ENCODE data around the gene NADSYN1.

NADSYN1 gene

GRCh38 chr11:71466358-71466757 is 13.4 kb downstream of the NADSYN1 start:
- no peaks in the 10 kb centered on the region for H3K9me3 ChIP-seq (ENCODE audit: low read length)
- peaks cover 14% of the 10 kb centered on the region for H3K36me3 ChIP-seq (ENCODE audit: insufficient read depth, low read length)
- H3K9ac ChIP-seq (ENCODE audit: low read length) = no peak overlapping the region
- H3K4me3 ChIP-seq (ENCODE audit: low read depth in 1 of 2, low read length in 2 of 2) = no peak overlapping the region
- H3K27me3 ChIP-seq (ENCODE audit: control insufficient read depth in 1 of 2, insufficient read depth in 2 of 2, low read length in 2 of 2) = no peaks in the 10 kb centered on the region
- H3K27ac ChIP-seq (ENCODE audit: low read depth, low read length) = no peak overlapping the region
- H3K4me1 ChIP-seq (ENCODE audit: insufficient read depth, low read length) = no peaks in the 10 kb centered on the region

DNA sequence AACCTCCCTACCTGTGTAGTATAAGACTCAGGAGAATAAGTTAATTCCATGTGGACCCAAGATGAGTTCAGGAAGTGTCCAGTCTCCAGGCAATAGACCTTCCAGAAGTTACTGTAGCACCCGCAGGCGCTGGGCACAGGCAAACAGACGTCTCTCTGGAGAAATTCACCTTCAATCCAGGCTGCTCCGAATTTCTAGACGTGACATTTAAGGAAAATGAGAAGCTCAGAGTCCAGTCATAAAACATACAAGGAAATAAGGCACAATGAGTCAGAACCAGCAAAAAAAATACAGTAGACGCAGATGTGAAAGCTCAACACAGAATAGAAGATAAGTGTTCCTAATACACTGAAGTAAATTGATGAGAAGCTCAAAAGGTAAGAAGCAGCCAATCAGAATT is 14.2 kb downstream of the NADSYN1 start:
- H3K9me3 ChIP-seq (ENCODE audit: low read length) = no peaks in the 10 kb centered on the region
- H3K36me3 ChIP-seq (ENCODE audit: insufficient read depth, low read length) = peaks cover 9% of the 10 kb centered on the region
- no peaks in the 10 kb centered on the region for H3K27me3 ChIP-seq (ENCODE audit: control insufficient read depth in 1 of 2, insufficient read depth in 2 of 2, low read length in 2 of 2)
- no peak overlapping the region for H3K27ac ChIP-seq (ENCODE audit: low read depth, low read length)
- no peak overlapping the region for H3K4me3 ChIP-seq (ENCODE audit: low read depth in 1 of 2, low read length in 2 of 2)
- H3K9ac ChIP-seq (ENCODE audit: low read length) = no peak overlapping the region
- no peaks in the 10 kb centered on the region for H3K4me1 ChIP-seq (ENCODE audit: insufficient read depth, low read length)

GRCh38 chr11:71470946-71471345 is 17.9 kb downstream of the NADSYN1 start:
- H3K36me3 ChIP-seq (ENCODE audit: insufficient read depth, low read length) = peaks cover 42% of the 10 kb centered on the region
- H3K27ac ChIP-seq (ENCODE audit: low read depth, low read length) = no peak overlapping the region
- H3K9ac ChIP-seq (ENCODE audit: low read length) = no peak overlapping the region
- H3K27me3 ChIP-seq (ENCODE audit: control insufficient read depth in 1 of 2, insufficient read depth in 2 of 2, low read length in 2 of 2) = no peaks in the 10 kb centered on the region
- no peaks in the 10 kb centered on the region for H3K4me1 ChIP-seq (ENCODE audit: insufficient read depth, low read length)
- H3K9me3 ChIP-seq (ENCODE audit: low read length) = no peaks in the 10 kb centered on the region
- H3K4me3 ChIP-seq (ENCODE audit: low read depth in 1 of 2, low read length in 2 of 2) = no peak overlapping the region

GRCh38 chr11:71472357-71472885 is 19.4 kb downstream of the NADSYN1 start:
- H3K9ac ChIP-seq (ENCODE audit: low read length) = no peak overlapping the region
- H3K4me3 ChIP-seq (ENCODE audit: low read depth in 1 of 2, low read length in 2 of 2) = no peak overlapping the region
- H3K27me3 ChIP-seq (ENCODE audit: control insufficient read depth in 1 of 2, insufficient read depth in 2 of 2, low read length in 2 of 2) = no peaks in the 10 kb centered on the region
- H3K4me1 ChIP-seq (ENCODE audit: insufficient read depth, low read length) = no peaks in the 10 kb centered on the region
- no peak overlapping the region for H3K27ac ChIP-seq (ENCODE audit: low read depth, low read length)
- H3K36me3 ChIP-seq (ENCODE audit: insufficient read depth, low read length) = peaks cover 35% of the 10 kb centered on the region
- no peaks in the 10 kb centered on the region for H3K9me3 ChIP-seq (ENCODE audit: low read length)

- no peak overlapping the region for H3K4me3 ChIP-seq (ENCODE audit: low read depth in 1 of 2, low read length in 2 of 2)
- no peak overlapping the region for H3K9ac ChIP-seq (ENCODE audit: low read length)
- peaks cover 35% of the 10 kb centered on the region for H3K36me3 ChIP-seq (ENCODE audit: insufficient read depth, low read length)
- H3K9me3 ChIP-seq (ENCODE audit: low read length) = no peaks in the 10 kb centered on the region
- H3K27ac ChIP-seq (ENCODE audit: low read depth, low read length) = no peak overlapping the region
- no peaks in the 10 kb centered on the region for H3K27me3 ChIP-seq (ENCODE audit: control insufficient read depth in 1 of 2, insufficient read depth in 2 of 2, low read length in 2 of 2)
- no peaks in the 10 kb centered on the region for H3K4me1 ChIP-seq (ENCODE audit: insufficient read depth, low read length)
Observed at GRCh38 chr11:71472941-71473792, 20.2 kb downstream of the NADSYN1 start.

- no peak overlapping the region for H3K27ac ChIP-seq (ENCODE audit: low read depth, low read length)
- H3K4me1 ChIP-seq (ENCODE audit: insufficient read depth, low read length) = no peaks in the 10 kb centered on the region
- peaks cover 35% of the 10 kb centered on the region for H3K36me3 ChIP-seq (ENCODE audit: insufficient read depth, low read length)
- no peak overlapping the region for H3K4me3 ChIP-seq (ENCODE audit: low read depth in 1 of 2, low read length in 2 of 2)
- H3K27me3 ChIP-seq (ENCODE audit: control insufficient read depth in 1 of 2, insufficient read depth in 2 of 2, low read length in 2 of 2) = no peaks in the 10 kb centered on the region
- no peaks in the 10 kb centered on the region for H3K9me3 ChIP-seq (ENCODE audit: low read length)
- H3K9ac ChIP-seq (ENCODE audit: low read length) = no peak overlapping the region
Observed at GRCh38 chr11:71473793-71474080, 20.7 kb downstream of the NADSYN1 start.

DNA sequence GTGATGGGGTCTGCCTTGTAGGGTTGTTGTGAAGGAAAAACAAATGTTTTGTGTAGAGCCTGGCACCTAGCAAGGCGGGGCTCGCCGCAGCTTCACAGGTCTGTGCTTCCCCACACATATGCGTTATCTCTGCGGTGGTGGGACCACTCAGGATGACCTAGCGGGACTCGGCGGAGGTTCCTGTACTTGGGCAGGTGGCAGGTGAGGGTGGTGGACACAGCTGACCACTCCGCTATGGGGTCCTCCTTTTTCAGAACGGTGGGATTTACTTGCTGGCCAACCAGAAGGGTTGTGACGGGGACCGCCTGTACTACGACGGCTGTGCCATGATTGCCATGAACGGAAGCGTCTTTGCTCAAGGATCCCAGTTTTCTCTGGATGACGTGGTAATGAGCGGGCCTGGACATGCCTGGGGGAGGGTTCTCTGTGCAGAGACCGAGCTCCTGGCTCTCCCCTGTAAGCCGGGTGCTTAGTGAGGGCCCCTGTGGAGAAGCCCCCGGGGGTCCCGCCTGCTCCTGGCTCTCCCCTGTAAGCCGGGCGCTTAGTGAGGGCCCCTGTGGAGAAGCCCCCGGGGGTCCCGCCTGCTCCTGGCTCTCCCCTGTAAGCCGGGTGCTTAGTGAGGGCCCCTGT is 21.3 kb downstream of the NADSYN1 start:
- Histone ChIP-seq H3K27me3 (ENCODE audit: control insufficient read depth in 1 of 2, insufficient read depth in 2 of 2, low read length in 2 of 2) (no peaks in the 10 kb centered on the region), H3K9ac (ENCODE audit: low read length) (no peak overlapping the region), H3K36me3 (ENCODE audit: insufficient read depth, low read length) (peaks cover 35% of the 10 kb centered on the region), H3K9me3 (ENCODE audit: low read length) (no peaks in the 10 kb centered on the region), H3K4me1 (ENCODE audit: insufficient read depth, low read length) (no peaks in the 10 kb centered on the region), H3K27ac (ENCODE audit: low read depth, low read length) (no peak overlapping the region), H3K4me3 (ENCODE audit: low read depth in 1 of 2, low read length in 2 of 2) (no peak overlapping the region)

GRCh38 chr11:71474771-71475483 is 21.9 kb downstream of the NADSYN1 start:
- Histone ChIP-seq H3K27me3 (ENCODE audit: control insufficient read depth in 1 of 2, insufficient read depth in 2 of 2, low read length in 2 of 2) (no peaks in the 10 kb centered on the region), H3K36me3 (ENCODE audit: insufficient read depth, low read length) (peaks cover 35% of the 10 kb centered on the region)

DNA sequence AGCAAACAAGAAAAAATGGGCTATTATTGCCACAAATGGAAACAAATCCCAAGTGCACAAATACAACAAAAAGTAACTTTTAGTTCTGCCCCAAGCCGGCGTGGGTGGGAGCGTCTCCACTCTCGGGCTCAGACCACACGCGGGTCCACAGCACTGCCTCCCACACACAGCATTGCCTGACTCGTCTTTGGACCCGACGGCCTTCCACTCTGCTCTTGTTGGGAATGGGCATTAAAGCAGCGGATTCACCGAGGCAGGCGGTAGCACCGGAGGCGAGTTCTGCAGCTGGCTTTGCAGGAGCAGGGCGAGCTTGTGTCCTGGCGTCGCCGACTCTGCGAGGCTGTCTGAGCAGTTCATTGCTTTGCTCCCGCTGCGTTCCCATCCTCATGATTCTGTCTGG is 23.0 kb downstream of the NADSYN1 start:
- H3K36me3 ChIP-seq (ENCODE audit: insufficient read depth, low read length) = peaks cover 46% of the 10 kb centered on the region

More at GRCh38 chr11:71474771-71475483, 21.9 kb downstream of the NADSYN1 start:
- H3K9ac ChIP-seq (ENCODE audit: low read length) = no peak overlapping the region
- H3K9me3 ChIP-seq (ENCODE audit: low read length) = no peaks in the 10 kb centered on the region
- H3K27ac ChIP-seq (ENCODE audit: low read depth, low read length) = no peak overlapping the region
- no peaks in the 10 kb centered on the region for H3K4me1 ChIP-seq (ENCODE audit: insufficient read depth, low read length)
- H3K4me3 ChIP-seq (ENCODE audit: low read depth in 1 of 2, low read length in 2 of 2) = no peak overlapping the region

DNA sequence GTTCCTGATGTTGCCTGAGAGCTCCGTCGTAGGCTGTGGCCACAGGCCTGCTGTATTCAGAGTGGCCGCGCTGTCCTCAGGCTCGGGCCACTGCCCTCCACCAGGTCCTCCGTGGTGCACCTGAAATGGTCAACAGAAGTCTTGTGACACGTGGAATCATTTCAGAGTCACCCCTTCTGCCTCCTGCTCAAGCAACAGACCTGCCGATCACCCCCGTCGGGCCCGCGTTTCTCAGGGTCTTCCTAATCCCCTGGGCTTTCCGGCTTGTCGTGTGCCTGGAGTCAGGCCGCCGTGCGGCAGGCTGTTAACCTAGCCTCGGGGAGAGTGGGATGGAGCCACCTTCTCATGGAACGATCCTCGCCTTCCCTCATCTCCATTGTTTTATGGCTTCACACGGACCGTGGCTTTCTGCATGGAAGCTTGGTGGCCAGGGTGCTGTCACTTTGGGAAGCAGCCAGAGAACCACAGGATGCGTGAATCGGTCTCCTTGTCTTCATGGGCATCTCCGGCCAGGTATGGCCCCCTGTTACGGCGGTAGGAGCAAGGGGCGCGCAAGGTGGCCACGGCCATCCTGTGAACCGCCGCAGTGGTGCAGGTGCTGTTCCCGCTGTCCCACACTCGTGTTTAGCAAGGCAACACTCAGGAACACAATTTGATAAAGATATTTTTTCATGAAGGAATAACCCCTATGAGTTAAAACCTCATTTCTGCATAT is 24.1 kb downstream of the NADSYN1 start:
- H3K4me1 ChIP-seq (ENCODE audit: insufficient read depth, low read length) = no peaks in the 10 kb centered on the region
- H3K9ac ChIP-seq (ENCODE audit: low read length) = no peak overlapping the region
- no peaks in the 10 kb centered on the region for H3K9me3 ChIP-seq (ENCODE audit: low read length)
- no peaks in the 10 kb centered on the region for H3K27me3 ChIP-seq (ENCODE audit: control insufficient read depth in 1 of 2, insufficient read depth in 2 of 2, low read length in 2 of 2)
- peaks cover 55% of the 10 kb centered on the region for H3K36me3 ChIP-seq (ENCODE audit: insufficient read depth, low read length)
- H3K4me3 ChIP-seq (ENCODE audit: low read depth in 1 of 2, low read length in 2 of 2) = no peak overlapping the region
- H3K27ac ChIP-seq (ENCODE audit: low read depth, low read length) = no peak overlapping the region

More for the DNA sequence above, 23.0 kb downstream of the NADSYN1 start:
- H3K27ac ChIP-seq (ENCODE audit: low read depth, low read length) = no peak overlapping the region
- no peaks in the 10 kb centered on the region for H3K9me3 ChIP-seq (ENCODE audit: low read length)
- no peaks in the 10 kb centered on the region for H3K27me3 ChIP-seq (ENCODE audit: control insufficient read depth in 1 of 2, insufficient read depth in 2 of 2, low read length in 2 of 2)
- H3K4me3 ChIP-seq (ENCODE audit: low read depth in 1 of 2, low read length in 2 of 2) = no peak overlapping the region
- no peaks in the 10 kb centered on the region for H3K4me1 ChIP-seq (ENCODE audit: insufficient read depth, low read length)
- H3K9ac ChIP-seq (ENCODE audit: low read length) = no peak overlapping the region
